Measurements from ENCODE around the gene FGR.

- no peak for TF ChIP-seq JUND (IDR thresholded peaks at IDR 0.05)
- no peak for TF ChIP-seq MAX (IDR thresholded peaks at IDR 0.05)
- TF ChIP-seq CTCF (IDR thresholded peaks at IDR 0.05 in 2 of 3, conservative IDR thresholded peaks at IDR 0.05 in 1 of 3; ENCODE audit: borderline replicate concordance in 1 of 3, insufficient read depth in 1 of 3, low read depth in 2 of 3, low read length in 2 of 3), result no peak
- no peak for TF ChIP-seq ZBTB33 (IDR thresholded peaks at IDR 0.05; ENCODE audit: extremely low read depth, insufficient replicate concordance, low read length)
- TF ChIP-seq REST (IDR thresholded peaks at IDR 0.05; ENCODE audit: low read depth), result no peak
- TF ChIP-seq YY1 (IDR thresholded peaks at IDR 0.05; ENCODE audit: extremely low read depth, insufficient replicate concordance, low read depth, low read length), result no peak
- TF ChIP-seq EZH2 (IDR thresholded peaks at IDR 0.05), result no peak
- TF ChIP-seq ZFX (IDR thresholded peaks at IDR 0.05), result no peak
- no peak for TF ChIP-seq EZH2phosphoT487 (IDR thresholded peaks at IDR 0.05; ENCODE audit: borderline replicate concordance)
- no peak for TF ChIP-seq TCF7L2 (IDR thresholded peaks at IDR 0.05; ENCODE audit: borderline replicate concordance, extremely low read depth, insufficient read depth, insufficient read length)
Observed at GRCh38 chr1:27589841-27590426, 45.1 kb downstream of the FGR start.
